ENCODE results near the gene GART. TPM values are rescaled to one million over a fixed set of nuclear protein-coding genes. Genes with fewer than 3 reads are reported as not detected.
A peak's percentile ranks its signal among the peaks of the same experiment; 100 is the strongest.

Gene GART
- total and polyA plus RNA-seq, 10 of the 15 experiments (the other 5 are each of a cell fraction or from before 2014, with no cell fraction given), result 44.7 to 178 (median 106) TPM

DNA sequence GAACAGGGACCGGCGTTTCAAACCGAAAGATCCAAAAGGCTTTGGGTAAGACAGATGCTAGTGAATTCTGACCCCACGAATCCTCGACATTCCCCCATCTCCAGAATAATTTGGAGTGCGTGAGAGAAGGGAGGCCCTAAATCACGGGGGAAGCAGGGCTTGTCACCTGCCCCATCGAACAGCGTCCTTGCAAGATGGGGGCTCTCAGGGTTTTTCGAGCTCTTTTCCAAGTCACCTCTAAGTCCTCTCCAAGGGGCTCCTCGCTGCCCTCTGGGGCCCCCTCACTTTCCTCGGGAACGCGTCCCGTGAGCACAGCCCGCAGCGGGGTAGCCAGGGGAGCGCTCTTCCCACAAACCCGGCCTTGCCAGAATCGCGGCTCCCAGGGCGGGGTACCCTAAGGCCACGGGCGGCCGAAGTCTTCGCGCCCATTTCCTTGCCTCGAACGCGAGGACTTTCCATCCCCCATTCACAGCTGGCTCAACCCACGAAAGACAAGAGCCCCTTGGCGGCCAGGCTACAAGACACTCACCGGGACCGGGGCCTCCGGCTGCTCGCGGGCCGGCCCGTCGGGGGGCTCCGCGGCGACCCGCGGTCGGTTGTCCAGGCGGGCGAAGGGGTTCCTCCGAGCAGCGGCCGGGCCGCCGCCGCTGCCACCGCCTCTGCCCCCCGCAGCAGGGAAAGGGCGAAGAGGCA lies 46.0 kb upstream of the GART start:
- 1% methylated on average over 57 of the region's 57 CpGs for WGBS (ENCODE audit: insufficient coverage, insufficient replicate concordance, low lambda C conversion rate, missing lambda C conversion rate)
- Histone ChIP-seq H3K4me1 (ENCODE audit: control insufficient read depth, insufficient read depth, low read length) (no peaks in the 10 kb centered on the region), H3K79me2 (ENCODE audit: control insufficient read depth, insufficient read depth, low read length) (peaks cover 28% of the 10 kb centered on the region), H3K36me3 (ENCODE audit: control insufficient read depth in 2 of 2, insufficient read depth in 2 of 2, low read length in 1 of 2) (peaks cover 0 to 3% of the 10 kb centered on the region in 2 experiments; a peak in 2 of 4 replicates), H3K27ac (ENCODE audit: control insufficient read depth, insufficient read depth) (peak overlapping the region; percentile 82), H2AFZ (ENCODE audit: control insufficient read depth, low read depth, low read length) (peak overlapping the region; percentile 83), H3K4me2 (ENCODE audit: control insufficient read depth, insufficient read depth) (peak overlapping the region; percentile 79), H3K9me3 (replicated peaks; ENCODE audit: control insufficient read depth, insufficient read depth, low read length) (no peaks in the 10 kb centered on the region), H4K20me1 (ENCODE audit: control insufficient read depth, insufficient read depth) (no peaks in the 10 kb centered on the region), H3K4me3 (peak overlapping the region; percentile 92), H3K27me3 (replicated peaks in 1 of 2; ENCODE audit: control insufficient read depth in 2 of 2, insufficient read depth in 2 of 2, low read length in 1 of 2) (no peaks in the 10 kb centered on the region), H3K9ac (ENCODE audit: control insufficient read depth, insufficient read depth, low read length) (peak overlapping the region; percentile 95)
- ChIA-PET SMC1A (ENCODE audit: uncharacterized antibody, unreplicated experiment) (interaction anchor here (1.0 to 1.7 kb wide), 3 partner anchors 18 to 263 kb away, joined by 3 to 6 read pairs (median 3); partner anchors contain the start of gene IFNAR1), CTCF (interaction anchor here (1.1 to 7.8 kb wide), 4 partner anchors 16 to 48 kb away, joined by 3 to 68 read pairs (median 4); no protein-coding TSS in a partner anchor), POLR2A (interaction anchor here (0.9 to 1.4 kb wide), 7 partner anchors 10 to 108 kb away, joined by 3 to 4 read pairs (median 4); partner anchors contain the start of genes DNAJC28 and TMEM50B), RAD21 (ENCODE audit: unreplicated experiment) (interaction anchor here (0.8 to 2.5 kb wide), 8 partner anchors 10 to 391 kb away, joined by 3 to 15 read pairs (median 4); partner anchors contain the start of genes DNAJC28 and TMEM50B)
- in situ Hi-C loops (cut with MboI), result no loop called here
- intact Hi-C loops (cut with micrococcal nuclease; ENCODE audit: unreplicated experiment), result loop anchor here (5.0 kb wide), 1 partner anchor 46 kb away; the partner anchor contains the start of genes GART and SON
- ATAC-seq (peak; percentile 59), DNase-seq (ENCODE audit: low read depth, low spot score) (no peak), FAIRE-seq (no peak)
- TF ChIP-seq TCF3 (IDR thresholded peaks at IDR 0.05; ENCODE audit: borderline replicate concordance, insufficient read depth, low read depth, low read length), result 0 out of 2 replicates have a peak, but pooled peaks have one; percentile 25
- no peak for TF ChIP-seq NRF1 (conservative IDR thresholded peaks at IDR 0.05; ENCODE audit: low read depth, low read length)
- TF ChIP-seq, protein P1, sequence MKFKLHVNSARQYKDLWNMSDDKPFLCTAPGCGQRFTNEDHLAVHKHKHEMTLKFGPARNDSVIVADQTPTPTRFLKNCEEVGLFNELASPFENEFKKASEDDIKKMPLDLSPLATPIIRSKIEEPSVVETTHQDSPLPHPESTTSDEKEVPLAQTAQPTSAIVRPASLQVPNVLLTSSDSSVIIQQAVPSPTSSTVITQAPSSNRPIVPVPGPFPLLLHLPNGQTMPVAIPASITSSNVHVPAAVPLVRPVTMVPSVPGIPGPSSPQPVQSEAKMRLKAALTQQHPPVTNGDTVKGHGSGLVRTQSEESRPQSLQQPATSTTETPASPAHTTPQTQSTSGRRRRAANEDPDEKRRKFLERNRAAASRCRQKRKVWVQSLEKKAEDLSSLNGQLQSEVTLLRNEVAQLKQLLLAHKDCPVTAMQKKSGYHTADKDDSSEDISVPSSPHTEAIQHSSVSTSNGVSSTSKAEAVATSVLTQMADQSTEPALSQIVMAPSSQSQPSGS (IDR thresholded peaks at IDR 0.05; ENCODE audit: low read length), result no peak
- no peak for TF ChIP-seq USF2 (IDR thresholded peaks at IDR 0.05; ENCODE audit: borderline replicate concordance, low read depth, low read length)
- TF ChIP-seq EED (IDR thresholded peaks at IDR 0.05; ENCODE audit: low read depth), result 0 out of 2 replicates have a peak, but pooled peaks have one; percentile 29
- TF ChIP-seq SUPT20H (IDR thresholded peaks at IDR 0.05; ENCODE audit: borderline replicate concordance, control insufficient read depth, low read depth, low read length), result no peak
- TF ChIP-seq, protein P2, sequence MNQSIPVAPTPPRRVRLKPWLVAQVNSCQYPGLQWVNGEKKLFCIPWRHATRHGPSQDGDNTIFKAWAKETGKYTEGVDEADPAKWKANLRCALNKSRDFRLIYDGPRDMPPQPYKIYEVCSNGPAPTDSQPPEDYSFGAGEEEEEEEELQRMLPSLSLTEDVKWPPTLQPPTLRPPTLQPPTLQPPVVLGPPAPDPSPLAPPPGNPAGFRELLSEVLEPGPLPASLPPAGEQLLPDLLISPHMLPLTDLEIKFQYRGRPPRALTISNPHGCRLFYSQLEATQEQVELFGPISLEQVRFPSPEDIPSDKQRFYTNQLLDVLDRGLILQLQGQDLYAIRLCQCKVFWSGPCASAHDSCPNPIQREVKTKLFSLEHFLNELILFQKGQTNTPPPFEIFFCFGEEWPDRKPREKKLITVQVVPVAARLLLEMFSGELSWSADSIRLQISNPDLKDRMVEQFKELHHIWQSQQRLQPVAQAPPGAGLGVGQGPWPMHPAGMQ (IDR thresholded peaks at IDR 0.05; ENCODE audit: borderline replicate concordance), result no peak
- BruUV-seq (replicated peaks), result no TSS peak

Data from GM12878 (cell line).